H1 (cell line): ENCODE data around the gene OGFRL1. TPM values are rescaled to one million over a fixed set of nuclear protein-coding genes. Genes with fewer than 3 reads are reported as not detected.

Experiments used
- SRF ChIP-seq: IDR thresholded peaks from 2 replicates; pipeline ENCODE4 v1.6.1; 2011; ENCODE audit warnings: mild to moderate bottlenecking, low read depth, low read length, moderate library complexity
- ZNF274 ChIP-seq: IDR thresholded peaks from 2 replicates; pipeline ENCODE4 v1.7.0; 2012; ENCODE audit warnings: low read length, borderline replicate concordance; ENCODE audit errors: extremely low read depth
- polyA plus RNA-seq, 7 experiments: library from polyadenylated mRNA; depleted of rRNA in 3 of 7; stranded (reverse) in 5 of 7; unstranded in 2 of 7; fragments of >200 nt in 5 of 7; fragments of 200-250 nt in 2 of 7; gene quantifications; 1 replicate in 5 of 7; 2 replicates in 1 of 7; 4 replicates in 1 of 7; pipeline versions ENCODE4 v1.2.1 to v1.2.3, GENCODE V29; 2011 to 2013; ENCODE audit warnings: missing spikeins in 2 of 7, mixed read lengths in 2 of 7
- total RNA-seq: library from RNA; stranded (reverse); fragmentation: NEBNext Ultra II Directional; extraction: Animal tissue kit (Norgen Biotek cat#: 25700); gene quantifications from 2 replicates; pipeline ENCODE4 v1.2.1, GENCODE V29; 2021

Gene OGFRL1
- total and polyA plus RNA-seq, 2 of the 8 experiments (the other 6 are each of a cell fraction or from before 2014, with no cell fraction given) = 1.1 to 9.0 TPM

DNA sequence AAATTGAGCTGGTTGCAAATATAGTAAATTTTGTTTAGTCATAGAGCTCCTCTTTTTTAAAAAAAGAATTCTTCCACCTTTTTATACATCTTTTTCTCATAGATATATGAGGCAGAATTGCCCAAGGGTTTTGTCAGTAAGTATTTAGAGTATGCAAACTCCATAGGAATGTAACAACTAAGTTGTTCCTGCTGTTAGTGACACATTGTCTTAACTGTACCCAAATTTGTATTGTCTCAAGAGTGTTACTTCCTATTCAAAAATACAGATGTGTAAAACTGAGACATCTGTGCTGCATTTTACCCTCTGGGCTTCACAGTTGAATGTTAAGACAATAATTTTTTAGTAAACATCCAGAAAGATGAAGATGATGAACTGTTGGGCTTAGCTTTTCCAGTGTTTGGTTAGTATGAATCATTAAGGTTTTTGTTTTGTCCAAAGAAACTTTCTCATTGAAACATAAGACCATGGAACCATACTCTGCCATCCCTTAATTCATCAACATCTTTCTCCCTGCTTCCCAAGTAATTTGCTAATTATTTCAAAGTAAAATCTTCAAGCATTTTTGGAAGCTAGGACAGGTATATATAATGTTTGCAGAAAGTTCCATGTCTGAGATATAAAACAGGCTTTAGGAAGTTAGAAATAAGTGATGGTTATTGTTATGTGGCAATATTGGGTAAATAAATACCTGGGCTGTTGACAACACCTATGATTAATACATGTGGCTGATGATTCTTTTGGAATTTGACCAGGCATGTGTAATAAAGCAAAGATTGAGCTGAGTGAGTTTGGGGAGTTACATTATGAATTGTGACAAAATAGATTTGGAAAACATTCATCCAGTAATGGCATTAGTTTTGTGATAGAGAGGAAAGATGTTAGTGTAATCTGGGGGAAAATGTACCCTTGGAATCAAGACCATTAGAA is 11.2 kb downstream of the OGFRL1 start (continued):
- TF ChIP-seq ZNF274 (no peak), SRF (no peak)
